Gastrocnemius medialis (tissue), 4 donors: ENCODE results near the gene COL19A1.

Experiments
- CTCF ChIP-seq, 5 experiments: fragments of 450-650 bp in 3 of 5; fragments of 200-600 bp in 2 of 5; sonication (generic) in 2 of 5; IDR thresholded peaks in 4 of 5; conservative IDR thresholded peaks in 1 of 5; 1 replicate in 4 of 5; 2 replicates in 1 of 5; pipeline ENCODE4 v1.5.1; 2016 to 2019; ENCODE audit warnings: antibody characterized with exemption in 5 of 5, mild to moderate bottlenecking in 3 of 5, moderate library complexity in 3 of 5
- POLR2A ChIP-seq, 2 donors: fragments of 450-650 bp; IDR thresholded peaks; one replicate each; pipeline ENCODE4 v1.6.1; 2017; ENCODE audit warnings: antibody characterized with exemption in 2 of 2, mild to moderate bottlenecking in 2 of 2, moderate library complexity in 2 of 2

GRCh38 chr6:69835414-69836179 is 30.8 kb upstream of the COL19A1 start:
- TF ChIP-seq CTCF (IDR thresholded peaks at IDR 0.05 in 4 of 5, conservative IDR thresholded peaks at IDR 0.05 in 1 of 5) (peak; percentile 35 to 80 (median 50)), POLR2A (IDR thresholded peaks at IDR 0.05) (no peak)
